GM20000 (cell line): Measurements from ENCODE around the gene TRIM47.
A peak's percentile ranks its signal among the peaks of the same experiment; 100 is the strongest.

Experiments used
- DNase-seq: peaks from one replicate; pipeline ENCODE4 v3.0.0; 2012; ENCODE audit warnings: low spot score
- CTCF ChIP-seq: IDR thresholded peaks from 2 replicates; pipeline ENCODE4 v1.5.1; 2012; ENCODE audit warnings: mild to moderate bottlenecking, control low read depth; ENCODE audit errors: extremely low read depth, missing control alignments

Gene TRIM47

GRCh38 chr17:75885431-75885830 is 7.0 kb upstream of the TRIM47 start:
- no peak for TF ChIP-seq CTCF
- DNase-seq: no peak

- DNase-seq: no peak
- no peak for TF ChIP-seq CTCF
Observed at GRCh38 chr17:75881678-75882454, 3.5 kb upstream of the TRIM47 start.

DNA sequence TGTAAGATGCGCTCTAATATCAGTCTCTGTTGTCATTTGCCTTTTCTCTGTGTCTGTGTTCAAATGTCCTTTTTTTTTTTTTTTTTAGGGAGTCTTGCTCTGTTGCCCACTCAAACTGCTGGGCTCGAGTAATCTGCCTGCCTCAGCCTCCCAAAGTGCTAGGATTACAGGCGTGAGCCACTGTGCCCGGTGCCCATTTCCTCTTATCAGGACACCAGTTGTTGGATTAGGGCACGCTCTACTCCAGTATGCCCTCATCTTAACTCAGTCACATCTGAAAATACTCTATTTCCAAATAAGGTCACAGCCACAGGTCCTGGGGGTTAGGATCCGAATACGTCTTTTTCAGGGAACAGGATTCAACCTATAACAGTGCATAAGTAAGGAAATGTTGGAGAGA is 1.9 kb upstream of the TRIM47 start:
- DNase-seq: no peak
- no peak for TF ChIP-seq CTCF

DNA sequence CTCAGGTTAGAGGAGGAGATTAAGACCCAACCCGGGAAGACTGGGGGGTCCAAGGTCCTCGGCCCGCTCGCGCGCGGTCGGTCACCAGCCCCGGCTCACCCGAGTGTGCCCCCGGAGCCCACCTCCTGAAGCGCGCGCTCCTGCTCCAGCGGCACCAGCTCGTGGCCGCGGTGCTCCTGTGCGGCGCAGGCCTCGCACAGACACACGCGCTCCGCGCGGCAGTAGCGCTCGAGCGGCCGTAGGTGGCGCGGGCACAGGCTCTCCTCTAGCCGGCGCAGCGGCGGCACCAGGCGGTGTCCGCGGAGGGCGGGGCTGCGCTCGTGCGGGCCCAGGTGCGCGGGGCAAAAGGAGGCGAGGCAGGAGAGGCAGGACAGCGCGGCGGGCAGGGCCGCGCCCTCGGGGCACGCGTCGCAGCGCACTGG is 618 bp downstream of the TRIM47 start:
- TF ChIP-seq CTCF: peak; percentile 18

GRCh38 chr17:75876938-75877751 is 1.2 kb downstream of the TRIM47 start:
- no peak for TF ChIP-seq CTCF
- no peak for DNase-seq

More for the DNA sequence above, 618 bp downstream of the TRIM47 start:
- peak; percentile 85 for DNase-seq

GRCh38 chr17:75876190-75876937 is 2.0 kb downstream of the TRIM47 start:
- peak; percentile 72 for DNase-seq

More at GRCh38 chr17:75876190-75876937, 2.0 kb downstream of the TRIM47 start:
- peak; percentile 14 for TF ChIP-seq CTCF
